ENCODE measurements around the gene AGPS.

The AGPS gene

GRCh38 chr2:177501186-177501585 lies 108.6 kb downstream of the AGPS start:
- no peak overlapping the region for H3K27ac ChIP-seq
- TF ChIP-seq, protein P1, sequence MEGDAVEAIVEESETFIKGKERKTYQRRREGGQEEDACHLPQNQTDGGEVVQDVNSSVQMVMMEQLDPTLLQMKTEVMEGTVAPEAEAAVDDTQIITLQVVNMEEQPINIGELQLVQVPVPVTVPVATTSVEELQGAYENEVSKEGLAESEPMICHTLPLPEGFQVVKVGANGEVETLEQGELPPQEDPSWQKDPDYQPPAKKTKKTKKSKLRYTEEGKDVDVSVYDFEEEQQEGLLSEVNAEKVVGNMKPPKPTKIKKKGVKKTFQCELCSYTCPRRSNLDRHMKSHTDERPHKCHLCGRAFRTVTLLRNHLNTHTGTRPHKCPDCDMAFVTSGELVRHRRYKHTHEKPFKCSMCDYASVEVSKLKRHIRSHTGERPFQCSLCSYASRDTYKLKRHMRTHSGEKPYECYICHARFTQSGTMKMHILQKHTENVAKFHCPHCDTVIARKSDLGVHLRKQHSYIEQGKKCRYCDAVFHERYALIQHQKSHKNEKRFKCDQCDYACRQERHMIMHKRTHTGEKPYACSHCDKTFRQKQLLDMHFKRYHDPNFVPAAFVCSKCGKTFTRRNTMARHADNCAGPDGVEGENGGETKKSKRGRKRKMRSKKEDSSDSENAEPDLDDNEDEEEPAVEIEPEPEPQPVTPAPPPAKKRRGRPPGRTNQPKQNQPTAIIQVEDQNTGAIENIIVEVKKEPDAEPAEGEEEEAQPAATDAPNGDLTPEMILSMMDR (IDR thresholded peaks at IDR 0.05), result no peak
- TF ChIP-seq ZFX (IDR thresholded peaks at IDR 0.05; ENCODE audit: borderline replicate concordance), result no peak

DNA sequence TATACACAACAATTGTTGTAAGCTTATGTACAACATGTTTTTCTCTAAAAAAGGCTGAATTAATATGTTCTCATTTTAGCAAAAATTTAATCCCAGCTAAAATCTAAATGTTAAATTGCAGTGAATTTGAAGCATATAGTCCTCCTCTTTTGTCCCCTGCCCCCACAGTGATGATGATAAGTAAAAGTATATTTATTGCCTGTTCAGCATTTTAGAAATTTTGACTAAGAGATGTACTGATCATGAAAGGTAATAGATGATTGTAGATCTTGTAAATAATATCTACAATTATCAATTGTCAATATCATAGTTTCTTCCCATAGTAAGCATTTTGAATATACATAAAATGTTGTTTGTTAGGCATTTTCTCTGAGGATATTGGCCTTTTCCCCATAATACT lies 113.9 kb downstream of the AGPS start:
- H3K27ac ChIP-seq, result no peak overlapping the region
- TF ChIP-seq, protein P1 (IDR thresholded peaks at IDR 0.05), result no peak
- no peak for TF ChIP-seq ZFX (IDR thresholded peaks at IDR 0.05; ENCODE audit: borderline replicate concordance)

DNA sequence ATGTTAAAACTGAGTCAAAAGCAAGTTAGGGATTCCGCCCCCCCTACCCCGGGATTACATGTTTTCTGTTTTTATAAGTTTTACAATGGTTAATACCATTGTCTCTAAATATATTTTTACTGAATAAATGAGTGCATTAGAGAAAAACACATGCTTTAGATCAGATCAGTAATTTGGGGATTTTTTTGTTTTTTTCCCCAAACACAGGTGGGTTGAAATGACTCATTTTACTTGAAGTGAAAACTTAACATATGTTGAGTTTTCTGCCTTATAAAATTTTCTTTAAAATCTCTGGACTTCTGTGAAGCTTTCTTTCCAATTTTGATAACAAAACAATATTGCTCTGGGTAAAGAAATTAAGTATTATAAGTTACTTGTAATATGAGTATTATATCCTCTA lies 114.4 kb downstream of the AGPS start:
- H3K27ac ChIP-seq, result no peak overlapping the region
- no peak for TF ChIP-seq ZFX (IDR thresholded peaks at IDR 0.05; ENCODE audit: borderline replicate concordance)
- TF ChIP-seq, protein P1 (IDR thresholded peaks at IDR 0.05), result no peak

DNA sequence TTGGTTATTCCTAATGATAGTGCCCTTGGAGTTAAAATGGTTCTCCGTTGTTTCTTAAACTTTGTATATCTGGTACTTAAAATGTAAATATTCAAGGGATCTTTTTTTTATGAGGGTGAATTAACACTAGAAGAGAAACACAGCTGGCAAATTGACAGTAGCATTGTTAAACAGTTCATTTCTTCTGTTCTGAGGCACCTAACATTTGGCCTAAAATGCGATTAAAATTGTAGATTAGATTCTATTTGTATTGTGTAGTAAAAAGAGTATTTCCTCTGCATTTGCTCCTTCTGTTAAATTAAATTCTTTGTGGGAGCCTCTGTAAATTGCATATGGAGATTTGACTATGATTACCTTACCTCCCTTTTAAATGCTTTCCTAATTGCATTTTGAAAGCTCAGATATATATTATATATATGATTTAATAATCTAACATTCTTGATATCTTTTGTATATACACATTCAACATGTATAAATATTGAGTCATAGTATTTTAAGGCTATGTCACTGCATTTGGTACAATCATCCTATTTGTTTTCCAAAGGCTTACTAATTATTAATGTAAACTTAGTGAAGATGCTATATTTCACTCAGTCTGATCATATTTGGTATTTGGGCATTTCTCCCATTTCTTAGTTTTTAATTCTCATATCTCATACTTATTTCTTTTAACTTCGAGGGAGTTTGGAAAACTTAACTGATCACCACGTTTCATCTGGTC lies 124.4 kb downstream of the AGPS start:
- TF ChIP-seq ZFX (IDR thresholded peaks at IDR 0.05; ENCODE audit: borderline replicate concordance), result no peak
- TF ChIP-seq, protein P1 (IDR thresholded peaks at IDR 0.05), result no peak
- no peak overlapping the region for H3K27ac ChIP-seq

DNA sequence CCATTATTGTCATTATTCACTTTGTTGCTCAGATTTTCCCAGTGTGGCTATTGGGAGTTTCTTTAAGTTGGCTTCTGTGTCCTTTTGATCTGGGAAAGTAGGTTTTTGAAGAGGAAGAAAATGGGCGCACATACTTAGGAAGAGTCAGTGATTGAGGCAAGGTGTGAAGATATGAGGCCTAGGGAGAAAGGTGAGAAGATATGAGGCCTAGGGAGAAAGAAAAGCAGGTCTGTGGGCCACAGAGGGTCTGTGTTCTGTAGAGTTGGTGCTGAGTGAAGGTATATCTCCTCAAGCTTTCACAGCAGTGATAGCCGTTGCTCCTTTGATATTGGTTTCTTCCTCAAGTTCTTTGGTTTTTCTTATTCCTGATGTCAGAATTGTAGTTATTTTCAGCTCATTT lies 126.2 kb downstream of the AGPS start:
- no peak overlapping the region for H3K27ac ChIP-seq
- no peak for TF ChIP-seq ZFX (IDR thresholded peaks at IDR 0.05; ENCODE audit: borderline replicate concordance)
- TF ChIP-seq, protein P1 (IDR thresholded peaks at IDR 0.05), result no peak

DNA sequence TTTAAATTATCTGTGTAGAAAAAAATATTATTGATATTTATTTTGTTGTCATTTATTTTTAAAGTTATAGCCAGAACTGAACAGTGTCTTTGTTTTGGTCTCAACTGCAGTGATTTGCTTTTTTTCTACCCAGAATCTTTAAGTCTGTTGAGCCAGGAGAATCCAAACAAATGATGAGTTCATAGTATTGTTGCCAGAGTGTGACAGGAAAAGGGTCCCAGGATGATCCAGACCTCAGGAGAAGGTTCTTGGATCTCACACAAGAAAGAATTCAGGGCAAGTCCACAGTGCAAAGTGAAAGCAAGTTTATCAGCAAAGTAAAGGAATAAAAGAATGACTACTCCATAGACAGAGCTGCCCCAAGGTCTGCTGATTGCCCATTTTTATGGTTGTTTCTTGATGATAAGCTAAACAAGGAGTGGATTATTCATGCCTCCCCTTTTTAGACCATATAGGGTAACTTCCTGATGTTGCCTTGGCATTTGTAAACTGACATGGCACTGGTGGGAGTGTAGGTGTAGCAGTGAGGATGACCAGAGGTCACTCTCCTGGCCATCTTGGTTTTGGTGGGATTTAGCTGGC lies 127.1 kb downstream of the AGPS start:
- TF ChIP-seq, protein P1 (IDR thresholded peaks at IDR 0.05), result no peak
- TF ChIP-seq ZFX (IDR thresholded peaks at IDR 0.05; ENCODE audit: borderline replicate concordance), result no peak

GRCh38 chr2:177520324-177520723 lies 127.8 kb downstream of the AGPS start:
- no peak for TF ChIP-seq ZFX (IDR thresholded peaks at IDR 0.05; ENCODE audit: borderline replicate concordance)
- TF ChIP-seq, protein P1 (IDR thresholded peaks at IDR 0.05), result no peak
- H3K27ac ChIP-seq, result no peak overlapping the region

More for the DNA sequence above, 127.1 kb downstream of the AGPS start:
- H3K27ac ChIP-seq, result no peak overlapping the region

Data from 22Rv1 (cell line).